GM18511 (cell line): ENCODE results near the gene LCE1F.

Experiments
- ATAC-seq: cut with Tn5 transposase; IDR thresholded peaks from one replicate; pipeline ENCODE4 v1.9.1; 2021; ENCODE audit warnings: mild to moderate bottlenecking, moderate library complexity; ENCODE audit not compliant: unreplicated experiment

The LCE1F gene

GRCh38 chr1:152770411-152770810 is 4.5 kb upstream of the LCE1F start:
- ATAC-seq, result no peak

DNA sequence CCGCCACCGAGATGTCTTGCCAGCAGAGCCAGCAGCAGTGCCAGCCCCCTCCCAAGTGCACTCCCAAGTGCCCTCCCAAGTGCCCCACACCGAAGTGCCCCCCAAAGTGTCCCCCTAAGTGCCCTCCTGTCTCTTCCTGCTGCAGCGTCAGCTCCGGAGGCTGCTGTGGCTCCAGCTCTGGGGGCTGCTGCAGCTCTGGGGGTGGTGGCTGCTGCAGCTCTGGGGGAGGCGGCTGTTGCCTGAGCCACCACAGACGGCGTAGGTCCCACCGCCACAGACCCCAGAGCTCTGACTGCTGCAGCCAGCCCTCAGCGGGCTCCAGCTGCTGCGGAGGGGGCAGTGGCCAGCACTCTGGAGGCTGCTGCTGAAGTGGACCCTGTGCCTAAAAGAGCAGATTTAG is 1.4 kb downstream of the LCE1F start:
- no peak for ATAC-seq

- ATAC-seq, result no peak
These were observed 2.7 kb downstream of the LCE1F start for GRCh38 chr1:152777510-152778137.

DNA sequence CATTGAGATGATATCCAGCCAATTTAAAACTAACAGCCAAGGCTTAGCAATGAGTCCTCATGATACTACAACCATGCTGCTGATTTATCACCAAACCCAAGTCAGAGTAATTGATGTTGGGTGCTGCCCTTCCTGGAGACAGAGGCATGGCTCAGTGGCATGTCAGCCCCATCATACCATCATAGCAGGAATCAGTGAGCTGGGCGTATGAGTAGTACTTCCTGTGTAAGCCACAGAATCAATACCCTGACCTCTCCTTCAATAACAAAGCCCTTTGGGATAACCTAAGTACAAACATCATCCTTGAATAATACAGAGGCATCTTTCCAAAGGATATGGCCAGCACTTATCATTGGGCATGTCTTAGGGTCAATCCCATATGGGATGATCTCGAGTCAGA is 8.2 kb downstream of the LCE1F start:
- ATAC-seq, result no peak

- ATAC-seq, result no peak
These were observed 11.1 kb downstream of the LCE1F start, which contains the start of gene LCE1E for GRCh38 chr1:152786077-152786476. Gene LCE1E (plus strand): TSS chr1:152786257. CDS start chr1:152787300, 1,043 bp downstream.

DNA sequence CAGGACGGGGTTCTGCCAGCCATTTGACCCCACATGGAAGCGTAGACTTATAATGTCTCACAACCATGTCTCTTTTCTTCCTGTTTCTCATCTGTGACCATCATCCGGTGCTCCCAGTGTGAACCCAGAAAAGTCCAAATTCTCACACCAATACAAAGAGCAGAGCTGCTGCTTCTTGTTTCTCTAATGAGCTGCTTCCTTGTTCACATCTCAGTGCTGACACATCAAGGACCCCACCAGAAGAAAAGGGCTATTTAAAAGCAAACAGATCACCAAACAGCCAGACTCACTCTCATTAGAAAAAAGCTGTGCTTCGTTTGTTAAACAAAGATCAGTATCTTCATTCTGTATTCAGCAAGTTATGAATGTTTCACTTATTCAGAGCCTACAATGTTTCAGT is 20.7 kb downstream of the LCE1F start:
- no peak for ATAC-seq

DNA sequence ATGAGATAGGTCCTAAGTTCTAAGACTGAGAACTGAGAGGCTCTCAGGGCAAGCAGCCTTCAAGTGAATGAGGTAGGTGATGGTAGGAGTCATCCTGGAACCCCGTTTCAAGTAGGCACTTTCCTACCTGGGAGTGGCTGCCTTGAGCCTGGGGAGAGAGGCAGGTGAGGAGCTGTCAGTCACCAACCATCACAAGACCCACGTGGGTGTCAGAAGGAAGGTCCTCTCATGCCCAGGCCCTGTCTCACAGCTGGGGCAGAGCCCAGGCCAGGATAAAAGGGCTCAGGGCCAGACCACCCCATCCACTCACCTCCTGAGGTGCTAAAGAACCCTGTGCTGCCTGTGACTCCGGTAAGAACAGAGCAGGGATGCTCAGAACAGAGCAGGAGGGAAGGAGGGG is 21.5 kb downstream of the LCE1F start, which contains the start of gene LCE1D:
Gene LCE1D (plus strand): TSS at position 301 of the 400 bp plus-strand sequence. CDS start 1,074 bp downstream, outside the sequence.
- ATAC-seq, result no peak

GRCh38 chr1:152801333-152801732 is 26.4 kb downstream of the LCE1F start:
- ATAC-seq, result no peak

DNA sequence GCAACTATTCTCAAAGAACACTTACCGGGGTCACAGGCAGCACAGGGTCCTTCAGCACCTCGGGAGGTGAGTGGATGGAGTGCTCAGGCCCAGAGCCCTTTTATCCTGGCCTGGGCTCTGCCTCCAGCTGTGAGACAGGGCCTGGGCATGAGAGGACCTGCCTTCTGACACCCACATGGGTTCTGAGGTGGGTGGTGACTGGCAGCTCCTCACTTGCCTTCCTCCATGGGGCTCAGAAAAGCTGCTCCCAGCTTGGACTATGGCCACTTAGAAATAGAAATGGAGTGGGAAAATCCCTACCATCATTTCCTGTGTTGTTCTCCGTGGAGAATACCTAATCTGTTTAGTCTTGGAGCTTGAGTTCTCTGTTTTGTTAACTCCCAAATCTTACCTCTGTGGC is 31.6 kb downstream of the LCE1F start, which contains the start of gene LCE1C:
Gene LCE1C (minus strand): TSS at position 76 of the 400 bp plus-strand sequence. CDS start 1,173 bp downstream, outside the sequence.
- no peak for ATAC-seq

DNA sequence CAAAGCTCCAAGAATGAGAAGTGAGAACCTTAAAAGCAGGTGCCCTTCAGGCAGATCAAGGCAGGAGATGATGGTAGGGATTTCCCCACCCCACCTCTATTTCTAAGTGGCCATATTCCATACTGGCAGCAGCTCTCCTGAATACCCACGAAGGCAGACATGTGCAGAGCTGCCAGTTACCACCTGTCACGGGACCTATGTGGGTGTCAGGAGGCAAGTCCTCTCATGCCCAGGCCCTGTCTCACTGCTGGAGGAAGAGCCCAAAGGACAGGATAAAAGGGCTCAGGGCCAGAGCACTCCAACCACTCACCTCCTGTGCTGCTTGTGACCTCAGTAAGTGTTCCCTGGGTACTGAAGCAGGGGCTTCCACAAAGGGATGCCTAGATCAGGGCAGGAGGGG is 36.1 kb downstream of the LCE1F start:
- ATAC-seq, result no peak

DNA sequence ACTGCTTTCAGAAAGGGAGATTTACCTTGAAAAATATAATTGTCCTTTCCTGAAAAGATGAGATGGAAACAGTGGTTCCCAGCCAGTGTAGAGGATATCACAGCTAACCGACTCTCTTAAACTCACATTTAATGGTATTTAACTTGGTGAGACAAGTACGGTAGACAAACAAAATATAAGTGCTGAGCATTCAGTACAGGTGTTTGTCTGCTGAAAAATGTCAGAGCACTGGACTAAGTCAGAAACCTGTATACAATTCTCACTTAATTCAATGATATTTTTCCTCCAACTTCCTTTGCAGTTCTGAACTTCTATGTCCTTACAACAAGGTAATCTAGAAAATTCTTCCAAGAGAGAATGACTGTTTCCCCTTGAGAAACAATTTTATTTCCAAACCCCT is 36.7 kb downstream of the LCE1F start, which contains the start of gene LCE1B:
Gene LCE1B (plus strand): TSS at position 301 of the 400 bp plus-strand sequence. CDS start 476 bp downstream, outside the sequence.
- ATAC-seq, result no peak

DNA sequence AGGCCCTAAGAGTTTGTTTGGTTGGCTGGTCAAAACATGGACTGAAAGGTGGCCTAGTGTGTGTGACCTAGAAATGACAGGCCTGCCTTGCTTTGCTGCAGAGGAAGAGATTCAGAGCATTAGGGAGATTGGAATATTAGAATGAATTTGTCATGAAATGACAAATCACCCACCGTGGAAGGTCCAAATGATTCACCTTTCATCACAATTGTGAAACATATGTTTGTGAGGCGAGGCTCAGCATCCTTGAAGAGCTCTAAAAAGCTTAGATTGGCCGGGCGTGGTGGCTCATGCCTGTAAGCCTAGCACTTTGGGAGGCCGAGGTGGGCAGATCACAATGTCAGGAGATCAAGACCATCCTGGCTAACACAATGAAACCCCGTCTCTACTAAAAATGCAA is 42.4 kb downstream of the LCE1F start:
- ATAC-seq, result no peak

- no peak for ATAC-seq
These were observed 48.4 kb downstream of the LCE1F start for GRCh38 chr1:152823294-152823693.

- ATAC-seq, result no peak
These were observed 50.0 kb downstream of the LCE1F start for GRCh38 chr1:152824964-152825363.
